ENCODE data around the gene VEZT. TPM values are rescaled to one million over a fixed set of nuclear protein-coding genes. Genes with fewer than 3 reads are reported as not detected.
"Not testable (repeated sequence)": the region's sequence is repeated elsewhere in the genome, so short reads cannot be mapped to it uniquely, and the experiment has no call there.

Gene VEZT
- total RNA-seq, 2 experiments from 2014 or later, result 52.6 to 57.2 TPM

- H3K27me3 ChIP-seq (ENCODE audit: control insufficient read depth in 1 of 2, insufficient read depth in 2 of 2, low read length in 2 of 2), result no peaks in the 10 kb centered on the region
- no peaks in the 10 kb centered on the region for H3K9me3 Mint-ChIP-seq
- H3K4me3 Mint-ChIP-seq, result no peak overlapping the region
- H3K27ac Mint-ChIP-seq, result no peak overlapping the region
- H3K27ac ChIP-seq (ENCODE audit: low read depth in 1 of 2, low read length in 2 of 2), result no peak overlapping the region
- intact Hi-C loops (cut with DNase I, micrococcal nuclease), result no loop called here
- CTCF ChIA-PET, result no interaction called here
- H3K9me3 ChIP-seq (ENCODE audit: control insufficient read depth in 1 of 2, insufficient read depth in 1 of 2, low read length in 2 of 2), result no peaks in the 10 kb centered on the region
- no peak for TF ChIP-seq CTCF (IDR thresholded peaks at IDR 0.05)
- peaks cover 14% of the 10 kb centered on the region for H3K36me3 ChIP-seq (ENCODE audit: insufficient read depth, low read length)
- ATAC-seq (ENCODE audit: poor library complexity) (no peak), DNase-seq (no peak)
- H3K4me1 ChIP-seq (ENCODE audit: insufficient read depth, low read length), result no peaks in the 10 kb centered on the region
- no peaks in the 10 kb centered on the region for H3K4me1 Mint-ChIP-seq (ENCODE audit: low read depth)
- H3K36me3 Mint-ChIP-seq (ENCODE audit: low read depth), result peaks cover 41% of the 10 kb centered on the region
- no peaks in the 10 kb centered on the region for H3K27me3 Mint-ChIP-seq
- POLR2A ChIA-PET, result no interaction called here
- no peak overlapping the region for H3K4me3 ChIP-seq (ENCODE audit: low read length)
Measured at GRCh38 chr12:95303476-95303875, 85.9 kb downstream of the VEZT start.

- H3K27me3 Mint-ChIP-seq, result no peaks in the 10 kb centered on the region
- Histone ChIP-seq H3K4me3 (ENCODE audit: low read length) (no peak overlapping the region), H3K9me3 (ENCODE audit: control insufficient read depth in 1 of 2, insufficient read depth in 1 of 2, low read length in 2 of 2) (no peaks in the 10 kb centered on the region), H3K4me1 (ENCODE audit: insufficient read depth, low read length) (no peaks in the 10 kb centered on the region), H3K27ac (ENCODE audit: low read depth in 1 of 2, low read length in 2 of 2) (no peak overlapping the region), H3K27me3 (ENCODE audit: control insufficient read depth in 1 of 2, insufficient read depth in 2 of 2, low read length in 2 of 2) (no peaks in the 10 kb centered on the region), H3K36me3 (ENCODE audit: insufficient read depth, low read length) (peaks cover 4% of the 10 kb centered on the region)
- DNase-seq, result no peak
- no peak for ATAC-seq (ENCODE audit: poor library complexity)
- no peak for TF ChIP-seq CTCF (IDR thresholded peaks at IDR 0.05)
- ChIA-PET CTCF (interaction anchor here (1.1 to 1.5 kb wide), 2 partner anchors 29 to 87 kb away, joined by 3 read pairs; partner anchors contain the start of genes FGD6 and VEZT), POLR2A (interaction anchor here (0.6 kb wide), 1 partner anchor 161 kb away, joined by 4 read pairs; no protein-coding TSS in a partner anchor)
- no peaks in the 10 kb centered on the region for H3K4me1 Mint-ChIP-seq (ENCODE audit: low read depth)
- no peak overlapping the region for H3K27ac Mint-ChIP-seq
- intact Hi-C loops (cut with DNase I, micrococcal nuclease), result no loop called here
- no peak overlapping the region for H3K4me3 Mint-ChIP-seq
- H3K36me3 Mint-ChIP-seq (ENCODE audit: low read depth), result peaks cover 37% of the 10 kb centered on the region
- no peaks in the 10 kb centered on the region for H3K9me3 Mint-ChIP-seq
Measured at GRCh38 chr12:95304673-95305198, 87.1 kb downstream of the VEZT start.

GRCh38 chr12:95312656-95313055, 95.0 kb downstream of the VEZT start:
- no peak for DNase-seq
- Mint-ChIP-seq H3K4me3 (no peak overlapping the region), H3K36me3 (ENCODE audit: low read depth) (peaks cover 11% of the 10 kb centered on the region), H3K4me1 (ENCODE audit: low read depth) (no peaks in the 10 kb centered on the region), H3K27ac (no peak overlapping the region), H3K9me3 (no peaks in the 10 kb centered on the region), H3K27me3 (no peaks in the 10 kb centered on the region)
- Histone ChIP-seq H3K4me3 (ENCODE audit: low read length) (no peak overlapping the region), H3K36me3 (ENCODE audit: insufficient read depth, low read length) (no peaks in the 10 kb centered on the region), H3K27ac (ENCODE audit: low read depth in 1 of 2, low read length in 2 of 2) (no peak overlapping the region), H3K4me1 (ENCODE audit: insufficient read depth, low read length) (no peaks in the 10 kb centered on the region), H3K27me3 (ENCODE audit: control insufficient read depth in 1 of 2, insufficient read depth in 2 of 2, low read length in 2 of 2) (no peaks in the 10 kb centered on the region), H3K9me3 (ENCODE audit: control insufficient read depth in 1 of 2, insufficient read depth in 1 of 2, low read length in 2 of 2) (no peaks in the 10 kb centered on the region)
- ATAC-seq (ENCODE audit: poor library complexity), result no peak
- TF ChIP-seq CTCF (IDR thresholded peaks at IDR 0.05), result no peak
- ChIA-PET POLR2A (interaction anchor here (1.2 kb wide), 1 partner anchor 138 kb away, joined by 4 read pairs; no protein-coding TSS in a partner anchor), CTCF (no interaction called here)
- intact Hi-C loops (cut with DNase I, micrococcal nuclease), result no loop called here

- H3K4me3 Mint-ChIP-seq; H3K36me3 ChIP-seq (ENCODE audit: insufficient read depth, low read length); DNase-seq; H3K27me3 Mint-ChIP-seq; H3K36me3 Mint-ChIP-seq (ENCODE audit: low read depth); H3K27ac ChIP-seq (ENCODE audit: low read depth in 1 of 2, low read length in 2 of 2); CTCF ChIA-PET; H3K4me1 ChIP-seq (ENCODE audit: insufficient read depth, low read length); POLR2A ChIA-PET; H3K27ac Mint-ChIP-seq; H3K27me3 ChIP-seq (ENCODE audit: control insufficient read depth in 1 of 2, insufficient read depth in 2 of 2, low read length in 2 of 2); H3K4me3 ChIP-seq (ENCODE audit: low read length); intact Hi-C loops (cut with DNase I, micrococcal nuclease); H3K9me3 Mint-ChIP-seq; H3K4me1 Mint-ChIP-seq (ENCODE audit: low read depth); ATAC-seq (ENCODE audit: poor library complexity); H3K9me3 ChIP-seq (ENCODE audit: control insufficient read depth in 1 of 2, insufficient read depth in 1 of 2, low read length in 2 of 2): not testable (repeated sequence)
Measured at GRCh38 chr12:95314756-95315155, 97.1 kb downstream of the VEZT start.

Data from CD4-positive, alpha-beta T cell (primary cell).